ENCODE data around the gene ST6GALNAC4.

Gene ST6GALNAC4

GRCh38 chr9:127874301-127875221 lies 42.3 kb downstream of the ST6GALNAC4 start:
- H3K79me2 ChIP-seq (ENCODE audit: low read length) = no peaks in the 10 kb centered on the region
- no peak overlapping the region for H3K4me3 ChIP-seq (ENCODE audit: low read length)
- H3K9me3 ChIP-seq (ENCODE audit: insufficient read depth, low read length) = no peaks in the 10 kb centered on the region
- no peaks in the 10 kb centered on the region for H3K27me3 ChIP-seq (ENCODE audit: low read depth, low read length)
- no peaks in the 10 kb centered on the region for H4K20me1 ChIP-seq (ENCODE audit: insufficient read depth, low read length)
- H3K9ac ChIP-seq (ENCODE audit: low read length) = no peak overlapping the region
- TF ChIP-seq EZH2phosphoT487 (IDR thresholded peaks at IDR 0.05; ENCODE audit: low read depth) (no peak), CTCF (IDR thresholded peaks at IDR 0.05; ENCODE audit: low read depth, low read length) (no peak)
- H3K27ac ChIP-seq (ENCODE audit: low read length) = no peak overlapping the region
- no peaks in the 10 kb centered on the region for H3K36me3 ChIP-seq (replicated peaks; ENCODE audit: low read depth, low read length)
- H3K4me1 ChIP-seq (ENCODE audit: low read length) = peaks cover 6% of the 10 kb centered on the region
- no peak overlapping the region for H3K4me2 ChIP-seq (ENCODE audit: low read length)
- H2AFZ ChIP-seq (ENCODE audit: low read depth, low read length) = no peak overlapping the region

GRCh38 chr9:127873886-127874285 lies 43.0 kb downstream of the ST6GALNAC4 start:
- H3K4me2 ChIP-seq (ENCODE audit: low read length) = no peak overlapping the region
- TF ChIP-seq CTCF (IDR thresholded peaks at IDR 0.05; ENCODE audit: low read depth, low read length) = no peak
- no peak overlapping the region for H3K4me3 ChIP-seq (ENCODE audit: low read length)
- H3K27me3 ChIP-seq (ENCODE audit: low read depth, low read length) = no peaks in the 10 kb centered on the region
- H3K79me2 ChIP-seq (ENCODE audit: low read length) = no peaks in the 10 kb centered on the region
- H3K9ac ChIP-seq (ENCODE audit: low read length) = no peak overlapping the region
- no peaks in the 10 kb centered on the region for H3K36me3 ChIP-seq (replicated peaks; ENCODE audit: low read depth, low read length)
- H3K4me1 ChIP-seq (ENCODE audit: low read length) = peaks cover 3% of the 10 kb centered on the region
- no peak overlapping the region for H3K27ac ChIP-seq (ENCODE audit: low read length)
- no peaks in the 10 kb centered on the region for H3K9me3 ChIP-seq (ENCODE audit: insufficient read depth, low read length)
- H4K20me1 ChIP-seq (ENCODE audit: insufficient read depth, low read length) = no peaks in the 10 kb centered on the region
- no peak overlapping the region for H2AFZ ChIP-seq (ENCODE audit: low read depth, low read length)

GRCh38 chr9:127873223-127873691 lies 43.6 kb downstream of the ST6GALNAC4 start:
- Histone ChIP-seq H4K20me1 (ENCODE audit: insufficient read depth, low read length) (no peaks in the 10 kb centered on the region), H3K4me3 (ENCODE audit: low read length) (no peak overlapping the region), H3K79me2 (ENCODE audit: low read length) (no peaks in the 10 kb centered on the region), H3K27me3 (ENCODE audit: low read depth, low read length) (no peaks in the 10 kb centered on the region), H3K4me2 (ENCODE audit: low read length) (no peak overlapping the region), H3K4me1 (ENCODE audit: low read length) (no peaks in the 10 kb centered on the region), H3K9ac (ENCODE audit: low read length) (no peak overlapping the region), H3K9me3 (ENCODE audit: insufficient read depth, low read length) (no peaks in the 10 kb centered on the region), H3K27ac (ENCODE audit: low read length) (no peak overlapping the region), H2AFZ (ENCODE audit: low read depth, low read length) (no peak overlapping the region), H3K36me3 (replicated peaks; ENCODE audit: low read depth, low read length) (no peaks in the 10 kb centered on the region)
- TF ChIP-seq EZH2phosphoT487 (IDR thresholded peaks at IDR 0.05; ENCODE audit: low read depth) (no peak), CTCF (IDR thresholded peaks at IDR 0.05; ENCODE audit: low read depth, low read length) (no peak)

- Histone ChIP-seq H3K9me3 (ENCODE audit: insufficient read depth, low read length) (no peaks in the 10 kb centered on the region), H3K36me3 (replicated peaks; ENCODE audit: low read depth, low read length) (no peaks in the 10 kb centered on the region), H4K20me1 (ENCODE audit: insufficient read depth, low read length) (no peaks in the 10 kb centered on the region), H3K9ac (ENCODE audit: low read length) (no peak overlapping the region), H3K4me1 (ENCODE audit: low read length) (no peaks in the 10 kb centered on the region), H3K4me3 (ENCODE audit: low read length) (no peak overlapping the region), H3K79me2 (ENCODE audit: low read length) (no peaks in the 10 kb centered on the region), H3K27me3 (ENCODE audit: low read depth, low read length) (no peaks in the 10 kb centered on the region), H2AFZ (ENCODE audit: low read depth, low read length) (no peak overlapping the region), H3K27ac (ENCODE audit: low read length) (no peak overlapping the region), H3K4me2 (ENCODE audit: low read length) (no peak overlapping the region)
- TF ChIP-seq CTCF (IDR thresholded peaks at IDR 0.05; ENCODE audit: low read depth, low read length) = no peak
Measured at GRCh38 chr9:127872369-127873222, 44.2 kb downstream of the ST6GALNAC4 start.
